ENCODE measurements around the gene ALKBH7. TPM values are rescaled to one million over a fixed set of nuclear protein-coding genes. Genes with fewer than 3 reads are reported as not detected.

ALKBH7 gene
- total and polyA plus RNA-seq, 2 of the 13 experiments (the other 11 are each of a cell fraction or from before 2014, with no cell fraction given): 29.6 to 45.9 TPM

- TF ChIP-seq ZNF646 (CRISPR knock-in tag; IDR thresholded peaks at IDR 0.05): no peak
- no peak for TF ChIP-seq KAT2B (IDR thresholded peaks at IDR 0.05; ENCODE audit: borderline replicate concordance, low read depth, low read length)
- TF ChIP-seq, protein P1, sequence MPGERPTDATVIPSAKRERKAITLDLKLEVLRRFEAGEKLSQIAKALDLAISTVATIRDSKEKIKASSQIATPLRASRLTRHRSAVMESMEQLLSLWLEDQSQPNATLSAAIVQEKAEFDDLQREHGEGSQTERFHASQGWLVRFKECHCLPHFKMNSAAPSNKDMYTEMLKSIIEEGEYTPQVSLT (CRISPR knock-in tag; IDR thresholded peaks at IDR 0.05; ENCODE audit: borderline replicate concordance, low read depth): no peak
- no peak; the same call in 1 of the 2 replicates for TF ChIP-seq ZNF414 (CRISPR knock-in tag; IDR thresholded peaks at IDR 0.05)
- TF ChIP-seq REL (CRISPR knock-in tag; conservative IDR thresholded peaks at IDR 0.05): no peak
- TF ChIP-seq, protein P2, sequence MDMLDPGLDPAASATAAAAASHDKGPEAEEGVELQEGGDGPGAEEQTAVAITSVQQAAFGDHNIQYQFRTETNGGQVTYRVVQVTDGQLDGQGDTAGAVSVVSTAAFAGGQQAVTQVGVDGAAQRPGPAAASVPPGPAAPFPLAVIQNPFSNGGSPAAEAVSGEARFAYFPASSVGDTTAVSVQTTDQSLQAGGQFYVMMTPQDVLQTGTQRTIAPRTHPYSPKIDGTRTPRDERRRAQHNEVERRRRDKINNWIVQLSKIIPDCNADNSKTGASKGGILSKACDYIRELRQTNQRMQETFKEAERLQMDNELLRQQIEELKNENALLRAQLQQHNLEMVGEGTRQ (IDR thresholded peaks at IDR 0.05; ENCODE audit: low read depth, low read length): no peak
- TF ChIP-seq, protein P2 (CRISPR knock-in tag; IDR thresholded peaks at IDR 0.05; ENCODE audit: borderline replicate concordance): no peak
- no peak for TF ChIP-seq CCDC6 (CRISPR knock-in tag; IDR thresholded peaks at IDR 0.05)
- no peak for TF ChIP-seq ZBTB1 (CRISPR knock-in tag; IDR thresholded peaks at IDR 0.05; ENCODE audit: borderline replicate concordance)
- TF ChIP-seq ZNF430 (CRISPR knock-in tag; IDR thresholded peaks at IDR 0.05): peak; percentile 77; the same call in 1 of the 2 replicates
- TF ChIP-seq SP1 (IDR thresholded peaks at IDR 0.05): no peak
- peak; percentile 82 for TF ChIP-seq SP1 (CRISPR knock-in tag; IDR thresholded peaks at IDR 0.05)
- peak; percentile 54; the same call in 1 of the 2 replicates for TF ChIP-seq SRY (CRISPR knock-in tag; IDR thresholded peaks at IDR 0.05)
- no peak for TF ChIP-seq ZNF891 (CRISPR knock-in tag; IDR thresholded peaks at IDR 0.05)
- TF ChIP-seq LRRFIP1 (CRISPR knock-in tag; conservative IDR thresholded peaks at IDR 0.05): no peak
- TF ChIP-seq NCOA1 (CRISPR knock-in tag; IDR thresholded peaks at IDR 0.05): no peak
- TF ChIP-seq MTF1 (CRISPR knock-in tag; IDR thresholded peaks at IDR 0.05): no peak
- TF ChIP-seq EED (CRISPR knock-in tag; IDR thresholded peaks at IDR 0.05): no peak
- no peak for TF ChIP-seq ZNF382 (CRISPR knock-in tag; IDR thresholded peaks at IDR 0.05; ENCODE audit: borderline replicate concordance)
These were observed at the start of gene ALKBH7 (continued) for GRCh38 chr19:6372594-6373095.
